Amniotic stem cell (primary cell): Measurements from ENCODE around the gene ROMO1.
"Not testable (repeated sequence)": the region's sequence is repeated elsewhere in the genome, so short reads cannot be mapped to it uniquely, and the experiment has no call there.

ENCODE experiments used
- DNase-seq: peaks from one replicate; lab custom pipeline; 2025; lab: John Stamatoyannopoulos, UW

Gene ROMO1

DNA sequence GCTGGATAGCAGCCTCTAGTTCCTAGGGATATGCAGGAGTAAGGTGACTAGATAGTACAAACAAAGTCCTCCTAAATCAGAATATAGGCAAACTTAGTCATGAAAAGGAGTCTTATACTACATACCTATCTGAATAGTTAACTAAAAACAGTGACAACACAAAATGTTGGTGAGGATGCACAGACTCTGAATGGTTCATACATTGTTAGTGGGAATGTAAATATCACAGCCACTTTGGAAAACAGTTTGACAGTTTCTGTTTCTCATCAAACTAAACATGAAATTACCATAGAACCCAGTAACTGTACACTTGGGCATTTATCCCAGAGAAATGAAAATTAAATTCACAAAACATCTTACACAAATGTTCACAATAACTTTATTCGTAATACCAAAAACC lies 17.2 kb upstream of the ROMO1 start:
- no peak for DNase-seq

DNA sequence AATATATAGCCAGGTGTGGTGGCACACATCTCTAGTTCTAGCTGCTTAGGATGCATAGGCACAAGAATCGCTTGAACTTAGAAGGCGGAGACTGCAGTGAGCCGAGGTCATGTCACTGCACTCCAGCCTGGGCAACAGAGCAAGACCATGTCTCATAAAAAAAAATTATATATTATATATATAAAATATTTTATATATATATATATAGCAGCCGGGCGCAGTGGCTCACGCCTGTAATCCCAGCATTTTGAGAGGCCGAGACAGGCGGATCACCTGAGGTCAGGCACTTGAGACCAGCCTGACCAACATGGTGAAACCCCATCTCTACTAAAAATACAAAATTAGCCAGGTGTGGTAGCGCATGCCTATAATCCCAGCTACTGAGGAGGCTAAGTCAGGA lies 13.8 kb upstream of the ROMO1 start:
- DNase-seq, result not testable (repeated sequence)

- not testable (repeated sequence) for DNase-seq
These were observed 12.3 kb upstream of the ROMO1 start for GRCh38 chr20:35686872-35687271.

DNA sequence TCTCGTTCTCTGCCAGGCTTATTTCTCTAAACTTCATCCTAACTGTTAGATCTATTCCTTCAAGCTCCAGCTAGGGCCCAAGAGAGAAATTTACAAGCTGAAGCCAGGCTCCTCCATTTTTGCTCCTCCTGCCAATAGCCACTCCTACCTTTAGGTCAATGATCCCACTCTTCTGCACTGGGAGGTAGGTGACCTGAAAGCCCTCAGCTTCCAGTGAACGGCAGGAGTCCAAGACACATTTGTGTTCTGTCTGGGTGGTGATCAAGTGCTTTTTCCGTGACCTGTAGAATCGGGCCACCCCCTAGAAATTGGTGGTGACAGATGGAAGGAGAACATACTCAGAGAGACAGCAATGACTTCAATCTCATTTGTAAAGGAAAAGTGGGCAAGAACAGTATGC lies 8.9 kb upstream of the ROMO1 start:
- no peak for DNase-seq

DNA sequence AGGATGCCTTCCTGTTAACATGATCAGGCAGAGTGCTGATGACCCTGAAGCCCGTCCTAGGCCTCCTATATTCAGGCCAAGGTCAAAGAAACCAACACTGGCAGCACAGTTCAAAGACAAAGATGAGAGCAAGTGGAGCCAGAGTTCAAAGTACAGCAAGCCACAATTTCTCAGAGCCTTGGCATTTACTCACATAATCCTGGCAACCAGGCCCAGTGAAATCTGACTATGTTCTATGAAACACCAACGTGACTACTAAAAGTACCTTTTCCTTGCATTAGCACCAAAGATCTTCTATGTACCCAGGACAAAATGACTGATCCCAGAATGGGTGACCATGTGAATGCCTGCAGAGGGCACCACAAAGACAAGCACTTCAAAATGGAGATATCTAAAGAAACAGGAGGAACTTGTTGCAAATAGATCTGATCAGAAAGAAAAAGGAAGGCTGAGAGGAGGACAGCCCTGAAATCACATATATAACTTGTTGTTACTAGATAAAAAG lies 3.9 kb upstream of the ROMO1 start:
- no peak for DNase-seq

- DNase-seq, result no peak
These were observed 3.2 kb upstream of the ROMO1 start for GRCh38 chr20:35695978-35696377.

DNA sequence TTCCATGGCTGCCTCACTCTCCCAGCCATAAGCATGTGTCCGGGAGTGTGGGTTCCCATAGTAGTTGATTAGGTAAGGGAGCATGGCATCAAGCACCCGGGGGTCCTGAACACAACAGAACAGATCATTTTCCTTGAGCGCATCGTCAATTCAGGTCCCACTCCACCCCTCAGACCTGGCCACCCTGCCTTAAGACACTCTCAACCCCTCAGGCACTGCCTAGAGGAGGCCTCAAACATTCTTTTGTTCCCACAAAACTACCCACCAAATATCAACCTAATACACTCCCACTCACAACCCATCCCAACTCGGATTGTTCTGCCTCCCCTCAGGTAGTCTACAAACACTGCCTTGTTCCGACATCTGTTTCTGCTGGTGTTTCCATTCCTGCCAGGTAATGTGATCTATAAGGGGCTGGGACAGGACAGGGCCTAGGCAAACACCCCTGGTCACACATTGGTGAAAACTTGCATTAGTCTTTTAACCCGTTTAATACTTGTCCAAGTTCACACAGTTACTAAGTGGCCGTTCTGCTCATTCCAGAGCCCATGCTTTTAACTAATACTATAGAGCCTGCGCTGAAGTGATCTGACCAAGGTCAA lies 1.4 kb upstream of the ROMO1 start:
- DNase-seq, result no peak

- DNase-seq, result no peak
These were observed 693 bp upstream of the ROMO1 start for GRCh38 chr20:35698298-35699126.

GRCh38 chr20:35699957-35700624 lies 886 bp downstream of the ROMO1 start:
- DNase-seq, result no peak

DNA sequence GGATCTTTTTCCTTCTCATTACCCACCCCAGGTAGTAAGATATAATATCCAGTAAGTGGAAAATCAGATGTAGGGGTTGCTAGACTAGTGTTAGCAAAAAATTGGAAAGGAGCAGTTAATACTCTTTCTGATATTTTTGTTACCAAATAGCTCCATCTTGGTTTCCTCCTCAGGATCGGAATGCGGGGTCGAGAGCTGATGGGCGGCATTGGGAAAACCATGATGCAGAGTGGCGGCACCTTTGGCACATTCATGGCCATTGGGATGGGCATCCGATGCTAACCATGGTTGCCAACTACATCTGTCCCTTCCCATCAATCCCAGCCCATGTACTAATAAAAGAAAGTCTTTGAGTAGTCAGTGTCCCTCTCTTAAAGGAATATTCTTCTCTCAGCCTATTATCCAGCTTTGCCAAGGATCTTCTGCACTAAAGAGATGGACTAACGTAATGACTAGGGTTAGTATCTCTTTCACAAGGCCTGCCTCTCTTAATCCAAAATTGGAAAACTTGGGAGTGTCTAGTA lies 1.5 kb downstream of the ROMO1 start:
- no peak for DNase-seq

DNA sequence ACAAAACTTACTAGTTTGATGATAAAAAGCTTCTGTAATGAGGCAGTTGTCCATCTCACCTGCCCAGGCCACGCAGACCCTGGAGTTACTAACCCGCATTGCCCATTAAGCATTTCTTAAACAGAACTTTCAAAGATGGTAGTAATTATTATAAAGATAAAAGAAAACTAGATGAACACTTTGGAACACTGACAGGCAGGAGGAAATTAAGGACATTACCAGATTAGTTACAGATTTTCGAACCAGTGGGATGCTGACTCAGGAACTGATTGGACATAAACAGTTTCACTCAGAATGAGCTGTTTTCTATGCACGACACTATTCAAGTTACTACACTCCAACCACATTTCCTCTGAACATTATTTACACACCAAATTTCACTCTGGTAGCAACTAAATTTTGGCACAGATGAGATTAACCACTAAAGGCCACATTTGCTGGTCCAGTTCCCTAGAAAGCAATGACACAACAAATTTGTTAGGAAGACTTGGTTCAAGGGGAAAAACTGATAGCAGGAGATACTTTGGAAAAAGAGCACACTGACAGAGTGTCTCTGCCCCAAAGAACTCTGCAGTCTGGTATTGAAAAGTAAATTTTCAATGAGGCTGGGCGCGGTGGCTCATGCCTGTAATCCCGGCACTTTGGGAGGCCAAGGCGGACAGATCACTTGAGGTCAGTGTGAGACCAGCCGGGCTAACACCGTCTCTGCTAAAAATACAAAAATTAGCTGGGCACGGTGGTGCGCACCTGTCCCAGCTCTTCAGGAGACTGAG lies 3.0 kb downstream of the ROMO1 start:
- no peak for DNase-seq

- no peak for DNase-seq
These were observed 3.9 kb downstream of the ROMO1 start for GRCh38 chr20:35702824-35703695.

- no peak for DNase-seq
These were observed 5.5 kb downstream of the ROMO1 start for GRCh38 chr20:35704514-35705261.

GRCh38 chr20:35705894-35706293 lies 6.7 kb downstream of the ROMO1 start:
- not testable (repeated sequence) for DNase-seq

DNA sequence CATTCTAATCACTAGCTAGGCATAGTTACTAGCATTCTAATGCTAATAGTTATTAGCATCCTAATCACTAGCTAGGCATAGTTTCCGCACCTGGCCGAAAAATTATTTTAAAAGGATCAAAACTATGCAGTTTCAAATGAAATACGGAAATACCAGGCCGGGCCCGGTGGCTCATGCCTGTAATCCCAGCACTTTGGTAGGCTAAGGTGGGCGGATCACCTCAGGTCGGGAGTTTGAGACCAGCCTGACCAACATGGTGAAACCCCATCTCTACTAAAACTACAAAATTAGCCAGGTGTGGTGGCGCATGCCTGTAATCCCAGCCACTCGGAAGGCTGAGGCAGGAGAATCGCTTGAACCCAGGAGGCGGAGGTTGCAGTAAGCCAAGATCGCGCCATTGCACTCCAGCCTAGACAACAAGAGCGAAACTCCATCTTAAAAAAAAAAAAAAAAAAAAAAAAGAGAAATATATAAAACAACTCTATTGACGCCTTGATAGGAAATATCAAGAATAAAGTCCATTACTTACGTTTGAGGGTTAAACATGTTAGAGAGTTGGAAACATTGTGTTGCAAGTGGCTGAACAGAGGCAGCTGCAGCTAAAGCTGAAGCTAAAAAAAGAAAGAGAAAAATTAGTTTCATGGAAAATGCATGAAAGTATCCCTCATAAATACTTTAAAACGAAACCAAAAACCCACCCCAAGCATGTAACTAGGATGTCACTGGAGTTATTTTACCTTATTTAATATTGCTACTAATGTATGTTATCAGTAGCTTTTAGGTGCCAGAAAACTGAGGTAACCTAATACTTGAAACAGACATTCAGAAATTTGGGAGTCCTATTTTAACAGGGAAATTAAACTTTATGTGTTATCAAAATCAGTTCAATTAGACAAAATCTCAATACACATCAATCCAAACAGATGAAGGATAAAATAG lies 7.7 kb downstream of the ROMO1 start:
- not testable (repeated sequence) for DNase-seq

DNA sequence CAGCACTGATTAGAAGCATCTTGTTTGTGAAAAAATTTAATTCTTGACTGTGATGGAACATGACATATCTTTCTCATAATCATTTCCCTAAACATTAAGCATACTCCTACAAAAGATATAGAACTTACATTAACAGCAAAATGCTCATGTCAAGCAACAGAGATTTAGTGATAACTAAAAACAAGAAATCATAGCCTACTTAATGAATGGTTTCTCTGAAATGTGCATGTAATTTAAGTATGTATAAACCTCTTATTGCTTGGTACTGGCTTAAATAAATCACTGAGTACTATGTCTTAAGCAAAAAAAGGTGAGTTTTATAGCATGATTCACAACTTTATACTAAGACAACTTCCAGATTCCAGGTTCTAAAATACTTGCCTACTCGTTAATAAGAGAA lies 9.3 kb downstream of the ROMO1 start:
- no peak for DNase-seq

DNA sequence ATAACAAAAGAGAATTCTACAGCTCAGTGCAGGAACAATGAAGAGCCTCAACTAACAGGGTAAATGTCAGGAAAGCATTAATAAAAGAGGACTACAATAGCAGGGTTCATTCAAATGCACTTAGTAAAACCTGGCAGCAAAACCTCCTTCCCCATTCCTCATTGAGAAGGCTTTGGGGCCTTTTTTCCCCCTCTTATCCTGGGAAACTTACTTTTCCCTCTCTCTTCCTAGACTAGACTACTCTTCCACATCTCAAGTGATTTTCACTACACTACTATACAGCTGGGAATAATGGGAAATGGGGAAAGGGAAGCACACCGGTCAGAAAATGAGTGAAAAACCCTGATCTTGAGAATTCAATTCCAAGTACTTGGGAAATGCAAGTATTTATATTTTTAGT lies 10.1 kb downstream of the ROMO1 start:
- DNase-seq, result no peak

- DNase-seq, result no peak
These were observed 10.8 kb downstream of the ROMO1 start for GRCh38 chr20:35710039-35710438.
